SH-SY5Y (cell line): Measurements from ENCODE around the gene TSPAN14.

Source experiments
- GATA2 ChIP-seq: IDR thresholded peaks from 2 replicates; pipeline ENCODE4 v1.6.1; 2011; ENCODE audit warnings: mild to moderate bottlenecking, low read depth, low read length
- GATA3 ChIP-seq: IDR thresholded peaks from 2 replicates; pipeline ENCODE4 v1.6.1; 2011; ENCODE audit warnings: low read depth, mild to moderate bottlenecking, low read length, moderate library complexity

The TSPAN14 gene

GRCh38 chr10:80537736-80538480 is 83.8 kb downstream of the TSPAN14 start, which contains the start of gene SH2D4B:
Gene SH2D4B, plus strand, starts transcription at chr10:80537902. Its CDS starts 430 bp downstream, at chr10:80538332.
- no peak for TF ChIP-seq GATA3
- no peak for TF ChIP-seq GATA2

GRCh38 chr10:80538481-80539185 is 84.5 kb downstream of the TSPAN14 start:
- TF ChIP-seq GATA3 (no peak), GATA2 (no peak)

GRCh38 chr10:80539421-80540031 is 85.4 kb downstream of the TSPAN14 start:
- TF ChIP-seq GATA2 (no peak), GATA3 (no peak)

GRCh38 chr10:80540136-80540535 is 86.0 kb downstream of the TSPAN14 start:
- no peak for TF ChIP-seq GATA3
- TF ChIP-seq GATA2: no peak

- no peak for TF ChIP-seq GATA2
- no peak for TF ChIP-seq GATA3
Observed at GRCh38 chr10:80540618-80540980, 86.5 kb downstream of the TSPAN14 start.

GRCh38 chr10:80540981-80541750 is 87.1 kb downstream of the TSPAN14 start:
- no peak for TF ChIP-seq GATA3
- no peak for TF ChIP-seq GATA2

GRCh38 chr10:80542053-80542452 is 87.9 kb downstream of the TSPAN14 start:
- no peak for TF ChIP-seq GATA2
- no peak for TF ChIP-seq GATA3

- TF ChIP-seq GATA2 (no peak), GATA3 (no peak)
Observed at GRCh38 chr10:80542652-80543318, 88.7 kb downstream of the TSPAN14 start.

GRCh38 chr10:80544316-80544953 is 90.3 kb downstream of the TSPAN14 start:
- TF ChIP-seq GATA3 (no peak), GATA2 (no peak)

GRCh38 chr10:80545258-80545881 is 91.3 kb downstream of the TSPAN14 start:
- TF ChIP-seq GATA2 (no peak), GATA3 (no peak)

- TF ChIP-seq GATA2: no peak
- TF ChIP-seq GATA3: no peak
Observed at GRCh38 chr10:80552151-80552646, 98.1 kb downstream of the TSPAN14 start.

- TF ChIP-seq GATA3: no peak
- no peak for TF ChIP-seq GATA2
Observed at GRCh38 chr10:80553436-80553835, 99.3 kb downstream of the TSPAN14 start.

- TF ChIP-seq GATA3 (no peak), GATA2 (no peak)
Observed at GRCh38 chr10:80554050-80554449, 99.9 kb downstream of the TSPAN14 start.

- TF ChIP-seq GATA3: no peak
- no peak for TF ChIP-seq GATA2
Observed at GRCh38 chr10:80555415-80555814, 101.3 kb downstream of the TSPAN14 start.

- TF ChIP-seq GATA3: no peak
- TF ChIP-seq GATA2: no peak
Observed at GRCh38 chr10:80561950-80562349, 107.8 kb downstream of the TSPAN14 start.
